HG03045 (cell line): ENCODE results near the gene STK11.
A peak's percentile ranks its signal among the peaks of the same experiment; 100 is the strongest.

Experiments
- ATAC-seq: cut with Tn5 transposase; IDR thresholded peaks from one replicate; pipeline ENCODE4 v1.9.1; 2021; ENCODE audit warnings: mild to moderate bottlenecking, moderate library complexity; ENCODE audit not compliant: unreplicated experiment

The STK11 gene

DNA sequence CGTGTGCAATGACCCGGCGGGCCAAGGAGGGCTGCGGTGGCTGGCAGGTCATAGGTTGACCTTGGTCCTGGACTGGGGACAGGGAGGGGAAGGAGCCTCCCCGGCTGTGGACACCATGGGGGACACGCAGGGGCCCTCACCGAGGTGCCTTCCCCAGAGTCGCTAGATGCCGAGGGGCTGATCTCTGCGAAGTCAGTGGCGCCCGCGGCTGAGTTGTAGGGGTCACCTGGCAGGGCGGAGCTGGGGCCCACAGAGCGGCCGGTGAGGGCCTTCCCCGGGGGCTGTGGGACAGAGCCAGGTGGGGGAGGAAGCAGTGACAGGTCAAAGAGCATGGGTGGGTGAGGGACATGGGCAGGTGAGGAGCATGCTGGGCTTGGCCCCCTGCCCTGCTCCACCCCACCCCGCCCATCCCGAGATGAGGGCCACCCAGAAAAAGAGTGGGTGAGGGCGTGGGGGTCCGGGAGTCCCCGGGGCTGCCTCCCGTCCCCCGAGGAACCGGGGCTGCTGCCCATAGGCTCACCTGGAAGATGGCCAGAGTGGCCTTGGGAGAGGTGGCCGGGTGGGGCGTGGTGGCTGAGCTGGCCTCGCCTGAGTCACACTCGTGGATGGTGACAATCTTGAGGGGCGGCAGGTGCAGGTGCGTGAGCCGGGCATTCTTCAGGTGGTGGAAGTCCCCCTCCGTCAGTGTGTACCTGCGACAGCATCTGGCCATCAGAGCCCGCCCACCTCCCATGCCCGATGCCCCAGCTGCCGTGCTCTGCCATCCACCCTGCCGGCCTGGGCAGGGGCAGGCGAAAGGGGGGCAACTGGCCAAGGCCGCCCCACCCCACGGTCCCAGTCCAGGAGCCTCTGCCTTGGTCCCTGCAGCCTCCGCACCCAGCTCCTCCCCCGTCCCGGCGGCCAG lies 28.7 kb downstream of the STK11 start:
- no peak for ATAC-seq

DNA sequence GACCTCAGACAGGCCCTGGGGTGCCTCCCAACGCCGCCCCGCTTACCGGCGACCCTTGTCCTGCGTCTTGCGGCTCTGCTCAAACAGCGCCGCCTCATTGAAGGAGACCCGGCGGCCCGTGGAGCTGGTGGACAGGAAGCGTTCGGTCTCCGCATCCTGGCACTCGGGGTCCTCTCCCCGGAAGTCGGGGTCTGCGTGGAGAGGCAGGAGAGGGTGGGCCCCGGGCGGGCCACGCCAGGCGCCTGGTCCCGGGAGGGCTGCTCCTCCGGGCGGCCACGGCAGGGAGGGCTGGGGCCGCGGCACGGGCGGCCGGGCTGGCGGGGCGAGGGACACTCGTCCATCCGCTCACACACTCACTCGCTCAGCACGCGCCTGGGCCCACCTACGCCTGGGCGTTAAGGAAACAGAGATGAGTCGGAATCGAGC lies 29.4 kb downstream of the STK11 start:
- ATAC-seq, result no peak

DNA sequence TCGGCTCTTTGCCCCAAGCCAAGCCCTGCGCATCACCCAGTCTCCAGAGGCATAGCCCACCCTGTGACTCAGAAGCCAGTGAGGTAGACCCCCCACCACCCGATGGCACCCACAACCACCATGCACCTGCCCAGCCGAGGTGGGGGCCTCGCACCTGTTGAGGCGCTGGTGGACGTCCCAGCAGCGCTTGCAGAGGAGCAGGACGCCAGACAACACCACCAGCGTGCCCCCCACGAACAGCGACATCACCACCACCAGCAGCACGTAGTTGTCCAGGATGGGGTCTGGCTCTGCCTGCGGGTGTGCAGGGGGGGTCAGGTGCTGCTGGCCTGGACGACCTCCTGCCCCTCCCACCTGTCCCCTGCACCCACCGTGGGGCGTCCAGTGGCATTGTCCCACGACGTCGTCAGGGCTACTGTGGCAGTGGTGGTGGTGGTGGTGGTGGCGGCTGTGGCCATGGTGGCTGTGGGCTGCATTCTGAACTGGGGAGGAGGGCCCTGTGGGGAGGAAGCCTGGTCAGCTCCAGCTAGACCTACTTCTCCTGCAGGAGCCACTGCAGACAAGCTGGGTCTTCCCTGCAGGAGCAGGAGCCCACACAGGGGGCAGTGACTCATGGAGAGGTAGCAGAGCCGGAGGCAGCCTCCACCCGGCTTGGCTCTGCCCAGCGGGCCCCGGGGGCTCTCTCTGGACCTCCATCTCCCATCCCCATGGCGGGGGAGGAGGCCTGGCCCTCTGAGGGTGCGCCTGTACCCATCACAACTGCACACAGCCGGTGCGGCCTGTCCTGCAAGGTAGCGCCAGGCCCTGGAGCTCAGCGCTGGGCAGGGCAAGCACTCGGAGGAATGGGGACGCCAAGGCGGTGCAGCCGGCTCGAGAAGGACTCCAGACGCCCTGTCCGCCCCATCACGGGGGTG lies 30.3 kb downstream of the STK11 start:
- ATAC-seq, result no peak

DNA sequence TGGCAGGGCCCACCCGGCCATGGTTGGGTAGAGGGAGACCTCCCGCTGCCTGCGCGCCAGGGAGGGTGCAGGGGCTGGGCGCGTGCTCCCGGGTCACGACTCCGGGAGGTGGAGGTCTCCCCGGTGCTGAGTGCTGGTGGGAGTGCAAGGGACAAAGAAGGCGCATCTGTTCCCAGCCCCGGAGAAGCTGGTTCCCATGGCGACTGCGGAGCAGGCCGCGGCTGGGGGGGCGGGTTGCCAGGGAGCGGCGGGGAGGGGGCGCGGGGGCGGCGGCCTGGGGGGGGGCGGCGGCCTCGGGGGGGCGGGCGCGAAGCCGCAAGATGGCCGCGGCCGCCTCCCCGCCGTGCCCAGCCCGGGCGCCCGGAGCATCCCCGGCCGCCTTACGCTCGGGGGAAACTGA lies 31.0 kb downstream of the STK11 start:
- no peak for ATAC-seq

DNA sequence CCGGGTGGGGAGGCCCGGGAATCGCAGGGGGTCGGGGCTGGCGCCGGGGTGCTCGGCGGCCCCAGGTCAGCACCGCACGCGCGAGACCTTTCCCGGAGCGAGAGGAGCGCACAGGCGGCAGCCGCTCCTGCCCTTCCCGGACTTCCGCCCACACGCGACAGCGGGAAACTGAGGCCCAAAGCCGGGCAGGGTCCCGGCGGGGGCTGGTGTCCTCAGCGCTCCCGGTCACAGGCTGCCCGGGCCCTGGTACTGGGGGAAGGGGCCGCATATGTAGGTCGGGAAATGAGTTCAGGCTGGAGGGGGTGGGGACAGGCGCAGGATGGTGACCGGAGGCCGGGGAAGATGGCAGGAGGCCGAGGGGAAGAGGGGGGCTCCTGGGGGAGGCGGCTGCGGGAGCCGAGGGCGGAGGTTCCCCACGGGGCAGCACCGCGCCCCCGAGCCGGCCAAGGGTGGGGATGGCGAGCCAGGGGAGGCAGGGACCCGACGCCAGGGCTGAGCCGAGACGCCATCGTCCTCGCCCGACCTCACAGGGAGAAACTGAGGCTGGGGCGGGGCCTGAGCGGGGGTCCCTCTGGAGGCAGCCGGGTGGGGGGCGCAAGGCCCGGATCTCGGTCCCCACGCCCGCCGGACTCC lies 31.6 kb downstream of the STK11 start:
- ATAC-seq, result no peak

DNA sequence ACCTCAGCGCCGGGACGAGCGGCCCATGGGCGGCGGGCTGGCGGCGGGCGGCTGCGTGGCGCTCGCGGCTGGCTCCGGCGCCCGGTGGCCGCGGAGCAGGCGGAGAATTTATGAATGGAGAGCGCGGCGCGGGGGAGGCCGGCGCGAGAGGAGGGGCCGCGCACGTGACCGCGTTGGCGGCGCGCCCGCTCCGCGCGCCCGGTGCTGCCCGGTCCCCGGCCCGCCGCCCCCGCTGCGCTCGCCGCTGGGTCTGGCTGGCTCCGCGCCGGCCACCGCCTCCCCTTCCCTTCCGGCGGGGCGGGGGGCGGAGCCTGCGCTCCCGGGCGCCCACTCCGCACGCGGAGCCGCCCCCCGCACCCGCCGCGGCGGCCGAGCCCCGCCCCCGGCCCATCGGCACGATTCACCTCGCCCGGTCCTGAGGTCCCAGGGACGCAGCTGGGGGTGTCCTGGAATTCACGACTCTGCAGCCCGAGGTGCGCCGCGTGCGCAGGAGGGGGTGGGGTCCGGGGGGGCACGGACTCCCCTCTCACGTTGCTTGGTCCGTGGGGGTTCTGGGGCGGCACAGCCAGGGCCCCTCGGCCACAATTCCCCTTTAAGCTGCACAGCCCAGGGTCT lies 32.3 kb downstream of the STK11 start, which contains the start of gene CBARP:
Gene CBARP, minus strand, starts transcription at position 252 of the 615 bp plus-strand sequence. CDS start 1,905 bp downstream, outside the sequence.
- ATAC-seq, result no peak

DNA sequence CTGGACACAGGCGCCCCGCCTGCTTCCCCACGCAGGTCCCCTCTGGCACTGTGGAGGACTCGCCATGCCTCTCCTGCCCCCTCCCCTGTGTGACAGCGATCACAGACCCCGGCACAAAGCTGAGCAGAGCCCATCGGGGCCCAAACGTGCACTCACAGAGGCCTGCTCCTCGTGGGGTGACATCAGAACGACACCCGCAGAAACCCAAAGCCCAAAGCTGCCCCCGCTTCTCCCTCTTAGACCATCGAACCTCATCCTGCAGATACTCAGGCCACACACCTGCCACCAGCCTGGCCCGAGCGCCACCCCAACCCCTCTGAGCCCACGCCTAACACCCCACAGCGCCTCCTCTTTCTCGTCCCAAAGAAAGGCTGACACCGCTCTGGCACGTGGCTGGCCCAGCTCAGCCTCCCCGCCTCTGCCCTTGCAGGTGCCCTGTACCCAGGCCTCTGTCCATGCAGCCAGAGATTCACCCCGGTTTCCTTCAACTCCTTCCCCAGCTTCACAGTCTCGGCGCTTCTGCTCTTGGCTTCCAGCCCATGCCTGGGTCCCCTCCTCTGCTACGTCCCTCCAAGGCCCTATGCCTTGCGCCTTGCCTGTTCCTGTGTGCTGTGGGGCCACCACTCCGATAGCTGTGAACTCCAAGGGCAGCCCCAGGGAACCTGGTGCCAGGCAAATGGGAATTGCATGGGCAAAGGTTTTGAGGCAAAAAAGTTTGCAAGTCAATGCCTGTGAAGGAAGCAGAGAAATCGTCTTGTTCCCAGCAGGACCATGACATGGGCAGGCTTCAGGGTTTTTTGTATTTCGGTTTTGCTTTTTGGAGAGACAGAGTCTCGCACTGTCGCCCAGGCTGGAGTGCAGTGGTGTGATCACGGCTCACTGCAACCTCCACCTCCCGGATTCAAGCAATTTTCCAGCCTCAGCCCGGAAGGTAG lies 33.1 kb downstream of the STK11 start:
- no peak for ATAC-seq

DNA sequence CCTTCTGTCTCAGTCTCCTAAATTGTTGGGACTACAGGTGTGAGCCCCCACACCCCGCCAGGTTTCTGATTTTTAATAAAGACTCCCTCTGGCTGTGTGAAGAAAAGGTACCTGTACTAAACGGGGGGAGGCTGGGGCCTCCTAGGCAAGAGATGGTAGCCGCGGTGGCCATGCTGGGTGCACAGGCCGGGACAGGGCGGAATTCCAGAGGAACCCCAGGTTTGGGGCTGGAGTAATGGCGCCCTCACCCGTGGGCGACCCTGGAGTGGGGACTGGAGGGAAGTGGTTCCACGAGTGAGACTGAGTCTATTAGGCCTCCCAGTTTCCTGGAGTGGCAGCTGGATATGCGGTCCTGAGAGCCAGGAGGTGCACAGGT lies 33.8 kb downstream of the STK11 start:
- ATAC-seq, result no peak

DNA sequence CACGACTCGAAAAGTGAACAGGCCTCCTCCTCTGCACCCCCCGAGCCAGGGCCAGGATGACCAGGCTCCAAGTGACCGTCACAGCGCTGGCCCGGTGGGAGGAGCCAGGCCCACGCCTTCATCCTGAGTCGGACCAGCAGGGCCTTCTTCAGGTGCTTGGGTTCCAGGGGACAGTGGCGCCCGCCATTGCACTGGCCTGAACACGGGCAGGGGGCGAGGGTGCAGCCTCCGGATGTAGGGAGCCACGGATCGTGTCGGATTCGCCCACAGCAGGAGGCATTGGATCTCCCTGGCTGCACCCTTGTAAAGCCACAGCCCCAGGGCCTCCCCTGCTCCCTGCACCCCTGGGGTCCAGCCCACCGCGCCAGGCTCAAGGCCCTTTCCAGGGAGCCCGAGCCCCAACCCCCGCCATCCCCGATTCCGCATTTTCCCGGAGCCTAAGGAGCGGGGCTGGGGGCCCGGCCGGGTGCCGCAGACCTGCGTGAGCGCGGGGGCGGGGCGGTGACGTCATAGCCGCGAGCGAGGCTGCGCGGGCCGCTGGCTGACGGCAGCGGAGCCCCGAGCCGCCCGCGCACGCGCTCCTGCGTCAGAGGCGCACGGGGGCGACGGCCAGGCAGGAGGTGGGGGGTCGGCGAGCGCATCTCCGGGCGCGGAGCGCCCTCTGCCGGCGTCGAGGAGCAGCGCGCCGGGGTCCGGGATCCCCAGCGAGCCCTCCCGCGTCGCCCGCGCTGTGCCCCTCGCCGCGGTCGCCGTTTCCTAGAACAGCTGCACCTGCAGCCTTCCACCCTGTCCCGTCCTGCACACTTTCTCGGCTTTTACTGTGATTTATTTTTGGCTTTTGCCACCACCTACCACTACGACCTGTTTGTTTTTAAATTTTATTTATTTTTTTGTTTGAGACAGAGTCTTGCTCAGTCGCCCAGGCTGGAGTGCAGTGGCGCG lies 34.5 kb downstream of the STK11 start:
- ATAC-seq, result peak; percentile 34

DNA sequence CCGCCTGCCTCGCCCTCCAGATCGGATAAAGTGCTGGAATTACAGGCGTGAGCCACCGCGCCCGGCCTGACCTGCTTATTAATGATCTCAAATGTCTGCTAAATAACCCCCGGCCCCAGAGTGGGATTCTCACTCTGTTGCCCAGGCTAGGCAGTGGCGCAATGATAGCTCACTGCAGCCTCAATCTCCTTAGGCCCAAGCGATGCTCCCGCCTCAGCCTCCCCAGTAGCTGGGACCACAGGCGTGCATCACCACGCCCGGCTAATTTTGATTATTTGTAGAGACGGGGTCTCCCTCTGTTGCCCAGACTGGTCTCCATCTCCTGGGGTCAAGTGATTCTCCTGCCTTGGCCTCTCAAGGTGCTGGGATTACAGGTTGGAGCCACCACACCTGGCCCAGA lies 35.3 kb downstream of the STK11 start:
- ATAC-seq, result no peak

DNA sequence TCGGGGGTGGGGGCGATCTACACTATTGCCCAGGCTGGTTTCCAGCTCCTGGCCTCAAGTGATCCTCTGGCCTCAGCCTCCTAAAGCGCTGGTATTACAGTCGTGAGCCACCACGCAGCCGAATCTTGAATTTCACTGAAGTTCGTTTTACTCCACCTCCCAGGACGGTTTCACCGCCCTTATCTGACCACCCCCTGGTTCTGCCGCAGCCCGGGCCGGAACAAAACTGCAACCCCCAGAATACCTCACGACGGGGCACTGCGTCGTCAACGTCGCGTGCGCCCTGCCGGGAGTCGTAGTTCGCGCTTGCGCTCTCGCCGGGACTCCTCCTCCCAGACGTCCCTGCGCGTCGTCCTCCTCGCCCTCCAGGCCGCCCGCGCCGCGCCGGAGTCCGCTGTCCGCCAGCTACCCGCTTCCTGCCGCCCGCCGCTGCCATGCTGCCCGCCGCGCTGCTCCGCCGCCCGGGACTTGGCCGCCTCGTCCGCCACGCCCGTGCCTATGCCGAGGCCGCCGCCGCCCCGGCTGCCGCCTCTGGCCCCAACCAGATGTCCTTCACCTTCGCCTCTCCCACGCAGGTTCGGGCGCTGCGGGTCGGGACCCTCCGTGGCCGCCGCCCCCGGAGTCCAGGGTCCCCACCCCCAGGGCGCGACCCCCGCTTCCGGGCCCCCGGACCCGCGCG lies 36.0 kb downstream of the STK11 start, which contains the start of gene ATP5F1D:
Gene ATP5F1D, plus strand, starts transcription at position 335 of the 679 bp plus-strand sequence. Its CDS starts 100 bp downstream, at position 435.
- no peak for ATAC-seq

DNA sequence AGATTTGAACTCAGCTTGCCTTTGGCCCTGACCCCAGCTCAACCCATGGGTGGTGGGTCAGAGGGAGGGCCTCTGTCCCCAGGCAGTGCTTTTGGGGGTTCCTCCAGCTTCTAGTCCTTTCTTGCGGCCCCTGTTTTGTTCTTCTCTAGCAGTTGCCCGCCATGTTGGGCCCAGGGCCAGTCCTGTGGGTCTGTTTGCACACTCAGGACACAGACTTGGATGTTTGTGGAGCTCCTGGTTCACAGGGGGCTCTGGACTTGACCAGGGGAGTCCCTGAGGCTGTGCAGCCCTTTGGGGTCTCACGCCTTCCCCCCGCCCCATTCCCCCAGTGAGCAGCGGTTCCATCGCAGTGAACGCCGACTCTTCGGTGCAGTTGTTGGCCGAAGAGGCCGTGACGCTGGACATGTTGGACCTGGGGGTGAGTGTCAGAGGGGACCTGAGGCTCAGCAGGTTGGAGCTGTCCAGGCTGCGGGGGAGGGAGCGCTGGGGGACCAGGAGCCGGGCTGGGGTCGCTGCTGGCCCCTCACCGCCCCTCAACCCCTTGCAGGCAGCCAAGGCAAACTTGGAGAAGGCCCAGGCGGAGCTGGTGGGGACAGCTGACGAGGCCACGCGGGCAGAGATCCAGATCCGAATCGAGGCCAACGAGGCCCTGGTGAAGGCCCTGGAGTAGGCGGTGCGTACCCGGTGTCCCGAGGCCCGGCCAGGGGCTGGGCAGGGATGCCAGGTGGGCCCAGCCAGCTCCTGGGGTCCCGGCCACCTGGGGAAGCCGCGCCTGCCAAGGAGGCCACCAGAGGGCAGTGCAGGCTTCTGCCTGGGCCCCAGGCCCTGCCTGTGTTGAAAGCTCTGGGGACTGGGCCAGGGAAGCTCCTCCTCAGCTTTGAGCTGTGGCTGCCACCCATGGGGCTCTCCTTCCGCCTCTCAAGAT lies 38.5 kb downstream of the STK11 start:
- no peak for ATAC-seq

DNA sequence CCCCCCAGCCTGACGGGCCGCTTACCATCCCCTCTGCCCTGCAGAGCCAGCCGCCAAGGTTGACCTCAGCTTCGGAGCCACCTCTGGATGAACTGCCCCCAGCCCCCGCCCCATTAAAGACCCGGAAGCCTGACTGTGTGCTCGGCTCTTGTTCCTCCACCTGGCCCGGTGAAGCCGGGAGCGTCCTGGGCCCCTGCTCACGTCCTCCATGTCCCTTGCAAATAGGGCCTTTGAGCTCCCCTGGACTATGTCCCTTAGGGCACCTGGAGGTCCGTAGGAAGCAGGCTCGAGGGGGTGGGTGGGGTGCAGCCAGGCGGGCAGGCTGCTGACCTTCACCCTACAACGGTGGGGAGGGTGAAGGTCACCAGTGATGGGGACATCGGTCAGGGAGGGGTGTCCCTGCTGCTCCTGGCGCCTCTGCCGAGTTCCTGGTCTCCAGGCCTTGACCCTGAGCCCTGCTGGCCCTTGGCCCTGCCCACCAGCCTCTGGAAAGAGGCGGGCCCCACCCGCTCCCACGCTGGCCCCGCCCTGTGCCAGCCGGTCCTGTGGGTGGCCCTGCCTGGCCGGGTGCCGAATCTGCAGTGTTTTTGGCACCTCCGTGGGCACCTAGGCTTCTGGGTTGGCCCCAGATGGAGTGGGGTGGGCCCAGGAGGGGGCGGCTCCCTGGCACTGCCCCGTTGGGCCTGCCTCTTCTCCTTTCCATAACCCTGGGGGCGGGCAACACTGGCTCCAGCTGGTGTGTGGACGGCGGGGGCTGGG lies 39.3 kb downstream of the STK11 start:
- ATAC-seq, result no peak

DNA sequence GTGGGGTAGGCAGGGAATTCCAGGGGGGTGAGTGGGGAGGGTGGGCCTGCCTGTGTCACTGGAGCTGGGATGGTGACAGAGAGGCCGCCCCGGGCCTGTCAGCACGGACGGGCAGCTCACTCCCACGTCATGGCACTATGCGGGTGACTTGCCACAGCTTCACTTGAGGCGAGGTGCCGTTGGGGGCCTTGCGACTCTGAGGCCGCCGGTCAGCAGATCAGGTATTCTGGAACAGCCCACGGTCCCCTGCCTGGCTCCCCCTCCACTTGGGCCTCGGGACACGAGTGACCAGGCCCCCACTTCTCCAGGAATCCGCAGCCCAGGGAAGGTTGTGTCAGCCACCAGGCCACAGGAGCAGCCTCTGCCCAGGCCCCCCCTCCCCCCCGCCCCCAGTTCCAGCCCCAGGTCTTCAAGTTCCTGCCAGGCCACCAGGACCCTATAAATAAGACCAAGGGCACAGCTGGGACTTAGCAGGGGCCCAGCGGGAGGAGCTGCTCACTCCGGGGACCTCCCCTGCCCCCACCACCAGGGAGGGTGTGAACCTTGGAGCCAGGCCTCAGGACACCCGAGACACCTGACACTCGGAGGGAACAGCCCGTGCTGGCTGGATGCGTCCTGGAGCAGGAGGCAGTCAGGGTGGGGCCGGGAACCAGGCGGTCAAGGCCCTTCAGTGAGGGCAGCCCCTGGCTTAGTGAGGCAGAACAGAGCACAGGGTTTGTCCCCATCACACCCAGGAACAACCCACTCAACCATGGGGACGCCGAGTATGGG lies 40.1 kb downstream of the STK11 start:
- ATAC-seq, result no peak
